CD14-positive monocyte (primary cell): ENCODE data around the gene RETREG2. TPM values are rescaled to one million over a fixed set of nuclear protein-coding genes. Genes with fewer than 3 reads are reported as not detected.
A peak's percentile ranks its signal among the peaks of the same experiment; 100 is the strongest.

Experiments
- DNase-seq, 3 donors: peaks; one replicate each; pipeline ENCODE4 v3.0.0-alpha.2; 2011 to 2022
- H2AFZ ChIP-seq: 2 replicates; pipeline ENCODE4 v1.6.0; 2012; ENCODE audit warnings: mild to moderate bottlenecking, low read depth, low read length, inconsistent platforms; ENCODE audit not compliant: insufficient read depth, poor library complexity, severe bottlenecking
- H3K27ac ChIP-seq, 2 donors: 1 replicate in 1 of 2; 2 replicates in 1 of 2; pipeline ENCODE4 v1.5.1; 2012 to 2013; ENCODE audit warnings: low read length in 2 of 2, control low read depth in 1 of 2, inconsistent platforms in 1 of 2, low read depth in 1 of 2, mild to moderate bottlenecking in 1 of 2
- H3K27me3 ChIP-seq, 2 donors: one replicate each; pipeline versions ENCODE4 v1.6.0 to v1.6.1; 2011 to 2013; ENCODE audit warnings: low read length in 2 of 2; ENCODE audit not compliant: control insufficient read depth in 2 of 2, insufficient read depth in 2 of 2
- H3K36me3 ChIP-seq, 2 donors: replicated peaks in 1 of 2; 1 replicate in 1 of 2; 2 replicates in 1 of 2; pipeline versions ENCODE4 v1.5.1 to v1.6.1; 2012 to 2013; ENCODE audit warnings: low read length in 2 of 2, control low read depth in 1 of 2, inconsistent platforms in 1 of 2, mild to moderate bottlenecking in 1 of 2; ENCODE audit not compliant: insufficient read depth in 2 of 2, control insufficient read depth in 1 of 2
- H3K4me1 ChIP-seq, 2 donors: 1 replicate in 1 of 2; 2 replicates in 1 of 2; pipeline versions ENCODE4 v1.5.1 to v1.6.1; 2012 to 2013; ENCODE audit warnings: low read length in 2 of 2, control low read depth in 1 of 2, inconsistent platforms in 1 of 2, mild to moderate bottlenecking in 1 of 2, moderate library complexity in 1 of 2; ENCODE audit not compliant: insufficient read depth in 2 of 2, control insufficient read depth in 1 of 2
- H3K4me2 ChIP-seq: replicated peaks from 2 replicates; pipeline ENCODE3; 2012; ENCODE audit warnings: low read length, moderate library complexity, mild to moderate bottlenecking; ENCODE audit not compliant: poor library complexity, severe bottlenecking; ENCODE audit errors: extremely low read depth
- H3K4me3 ChIP-seq, 3 experiments: fragments of 200-600 bp in 1 of 3; sonication (generic) in 1 of 3; replicated peaks in 1 of 3; 1 replicate in 2 of 3; 2 replicates in 1 of 3; pipeline ENCODE4 v1.5.1; 2011 to 2013; ENCODE audit warnings: low read length in 3 of 3, mild to moderate bottlenecking in 3 of 3, control low read depth in 2 of 3, low read depth in 2 of 3, inconsistent platforms in 1 of 3, moderate library complexity in 1 of 3
- H3K79me2 ChIP-seq: 2 replicates; pipeline ENCODE4 v1.6.0; 2012; ENCODE audit warnings: mild to moderate bottlenecking, control low read depth, inconsistent platforms, low read length, moderate library complexity; ENCODE audit not compliant: insufficient read depth
- H3K9ac ChIP-seq: 2 replicates; pipeline ENCODE4 v1.6.0; 2017; ENCODE audit warnings: low read length, mild to moderate bottlenecking; ENCODE audit not compliant: insufficient read depth, poor library complexity, severe bottlenecking
- H3K9me3 ChIP-seq, 2 donors: replicated peaks in 1 of 2; 1 replicate in 1 of 2; 2 replicates in 1 of 2; pipeline versions ENCODE4 v1.5.1 to v1.6.1; 2012 to 2013; ENCODE audit warnings: low read length in 2 of 2, control low read depth in 1 of 2; ENCODE audit not compliant: control insufficient read depth in 1 of 2, insufficient read depth in 1 of 2
- H4K20me1 ChIP-seq: 2 replicates; pipeline ENCODE4 v1.6.0; 2012; ENCODE audit warnings: mild to moderate bottlenecking, low read length, control low read depth, moderate library complexity; ENCODE audit not compliant: insufficient read depth
- H3K27ac Mint-ChIP-seq, 7 donors: one replicate each; pipeline ENCODE4 v1.8.0; 2020; ENCODE audit warnings: mild to moderate bottlenecking in 7 of 7, mixed read lengths in 7 of 7, moderate library complexity in 6 of 7, inconsistent platforms in 2 of 7
- H3K27me3 Mint-ChIP-seq, 3 donors: one replicate each; pipeline ENCODE4 v1.8.0; 2021 to 2022; ENCODE audit warnings: low read depth in 3 of 3, mild to moderate bottlenecking in 3 of 3, mixed read lengths in 3 of 3, moderate library complexity in 3 of 3, inconsistent platforms in 1 of 3
- H3K36me3 Mint-ChIP-seq, 2 donors: one replicate each; pipeline ENCODE4 v1.8.0; 2020; ENCODE audit warnings: mixed read lengths in 2 of 2, inconsistent platforms in 1 of 2, mild to moderate bottlenecking in 1 of 2
- H3K4me1 Mint-ChIP-seq: one replicate; pipeline ENCODE4 v1.8.0; 2020; ENCODE audit warnings: mild to moderate bottlenecking, mixed read lengths
- H3K4me3 Mint-ChIP-seq, 2 donors: one replicate each; pipeline ENCODE4 v1.8.0; 2020; ENCODE audit warnings: mild to moderate bottlenecking in 2 of 2, mixed read lengths in 2 of 2, moderate library complexity in 1 of 2
- H3K9me3 Mint-ChIP-seq, 7 donors: one replicate each; pipeline ENCODE4 v1.8.0; 2020 to 2022; ENCODE audit warnings: mixed read lengths in 7 of 7, mild to moderate bottlenecking in 6 of 7, moderate library complexity in 6 of 7, inconsistent platforms in 2 of 7
- WGBS: methylation state at CpG from one replicate; pipeline ENCODE4 v1.1.5; 2013; ENCODE audit warnings: missing lambda C conversion rate; ENCODE audit not compliant: insufficient coverage; 5-methylcytosine and 5-hydroxymethylcytosine counted together
- intact Hi-C, 2 donors: fragments of 100-400 bp; cut with micrococcal nuclease; formaldehyde crosslinking; loops; one replicate each; pipeline versions ENCODE4 v1.15.0 to v1.15.1; 2023
- polyA plus RNA-seq, 3 donors: library from polyadenylated mRNA; depleted of rRNA in 1 of 3; unstranded in 2 of 3; stranded (reverse) in 1 of 3; fragments of 300-500 nt in 2 of 3; fragments of >200 nt in 1 of 3; fragmentation: Illumina TruSeq in 2 of 3; gene quantifications; 1 replicate in 2 of 3; 2 replicates in 1 of 3; pipeline ENCODE4 v1.2.3, GENCODE V29; 2012 to 2021
- TF ChIP-seq, protein P1 (sequence below): fragments of 200-600 bp; IDR thresholded peaks from one replicate; pipeline ENCODE4 v1.8.0; 2022; ENCODE audit warnings: antibody characterized with exemption, mild to moderate bottlenecking

The RETREG2 gene
- polyA plus RNA-seq, 3 donors: 37.7 to 60.9 (median 39.4) TPM

DNA sequence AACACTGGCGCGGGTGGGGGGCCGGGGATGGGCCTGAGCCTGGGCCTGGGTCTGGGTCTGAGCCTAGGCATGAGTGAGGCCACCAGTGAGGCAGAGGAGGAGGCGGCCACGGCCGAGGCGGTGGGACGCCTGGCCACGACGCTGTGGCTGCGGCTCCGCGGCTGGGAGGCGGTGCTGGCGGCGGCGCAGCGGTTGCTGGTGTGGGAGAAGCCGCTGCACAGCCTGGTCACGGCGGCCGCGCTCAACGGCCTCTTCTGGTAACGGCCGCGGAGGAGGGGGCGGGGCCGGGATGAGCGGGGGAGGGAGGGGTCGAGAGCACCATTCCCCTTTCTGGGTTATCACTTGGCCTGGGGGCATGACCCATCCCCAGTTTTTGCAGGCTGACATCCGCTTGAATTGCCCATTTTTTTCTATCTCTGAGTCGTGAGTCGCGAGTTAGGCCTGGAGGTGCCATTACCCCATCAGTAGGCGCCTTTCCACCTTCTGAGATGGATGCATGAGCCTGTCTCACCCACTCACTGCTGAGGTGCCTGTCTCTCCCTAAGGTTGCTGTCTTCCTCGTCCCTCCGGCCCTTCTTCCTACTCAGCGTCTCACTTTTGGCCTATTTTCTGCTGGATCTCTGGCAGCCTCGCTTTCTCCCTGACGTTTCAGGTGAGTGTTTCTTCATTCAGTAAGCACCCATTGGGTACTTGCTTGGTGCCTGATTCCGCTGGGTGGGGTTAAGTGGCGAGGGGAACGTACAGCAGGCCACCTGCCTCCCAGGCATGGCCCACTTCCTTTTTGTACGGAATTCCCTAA is 501 bp downstream of the RETREG2 start:
- peaks cover 52 to 62% of the 10 kb centered on the region in 2 donors for H3K36me3 Mint-ChIP-seq

More for the DNA sequence above, 501 bp downstream of the RETREG2 start:
- Histone ChIP-seq H4K20me1 (peaks cover 69% of the 10 kb centered on the region), H3K27ac (peak overlapping the region in 1 of 2 donors; percentile 99), H3K9me3 (no peaks in the 10 kb centered on the region), H3K79me2 (peaks cover 61% of the 10 kb centered on the region), H3K9ac (peak overlapping the region; percentile 96), H3K4me3 (peak overlapping the region; percentile 45 to 95 (median 92)), H3K4me2 (peak overlapping the region; percentile 98), H3K4me1 (peaks cover 50 to 79% of the 10 kb centered on the region in 2 donors), H2AFZ (peak overlapping the region; percentile 79), H3K36me3 (peaks cover 55 to 65% of the 10 kb centered on the region in 2 donors), H3K27me3 (no peaks in the 10 kb centered on the region)
- Mint-ChIP-seq H3K27me3 (peaks cover 0 to 3% (median 0%) of the 10 kb centered on the region in 3 donors), H3K4me3 (peak overlapping the region; percentile 86 to 95), H3K27ac (peak overlapping the region; percentile 57 to 91 (median 80)), H3K9me3 (peaks cover 0 to 2% (median 0%) of the 10 kb centered on the region in 7 donors), H3K4me1 (peaks cover 68% of the 10 kb centered on the region)
- WGBS: under 1% methylated on average over 29 of the region's 45 CpGs
- TF ChIP-seq, protein P1, sequence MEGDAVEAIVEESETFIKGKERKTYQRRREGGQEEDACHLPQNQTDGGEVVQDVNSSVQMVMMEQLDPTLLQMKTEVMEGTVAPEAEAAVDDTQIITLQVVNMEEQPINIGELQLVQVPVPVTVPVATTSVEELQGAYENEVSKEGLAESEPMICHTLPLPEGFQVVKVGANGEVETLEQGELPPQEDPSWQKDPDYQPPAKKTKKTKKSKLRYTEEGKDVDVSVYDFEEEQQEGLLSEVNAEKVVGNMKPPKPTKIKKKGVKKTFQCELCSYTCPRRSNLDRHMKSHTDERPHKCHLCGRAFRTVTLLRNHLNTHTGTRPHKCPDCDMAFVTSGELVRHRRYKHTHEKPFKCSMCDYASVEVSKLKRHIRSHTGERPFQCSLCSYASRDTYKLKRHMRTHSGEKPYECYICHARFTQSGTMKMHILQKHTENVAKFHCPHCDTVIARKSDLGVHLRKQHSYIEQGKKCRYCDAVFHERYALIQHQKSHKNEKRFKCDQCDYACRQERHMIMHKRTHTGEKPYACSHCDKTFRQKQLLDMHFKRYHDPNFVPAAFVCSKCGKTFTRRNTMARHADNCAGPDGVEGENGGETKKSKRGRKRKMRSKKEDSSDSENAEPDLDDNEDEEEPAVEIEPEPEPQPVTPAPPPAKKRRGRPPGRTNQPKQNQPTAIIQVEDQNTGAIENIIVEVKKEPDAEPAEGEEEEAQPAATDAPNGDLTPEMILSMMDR: peak; percentile 55
- peak in 1 of 3 donors; percentile 12 for DNase-seq
- intact Hi-C loops: loop anchor here (1.0 to 10.0 kb wide), 6 partner anchors 28 to 426 kb away; partner anchors contain the start of genes ABCB6 (in 1 of the 2), GLB1L (in 1 of the 2), STK16 (in 1 of the 2) and TUBA4A (in 1 of the 2)
